ENCODE data around the gene CNTNAP2. TPM values are rescaled to one million over a fixed set of nuclear protein-coding genes. Genes with fewer than 3 reads are reported as not detected.

The CNTNAP2 gene
- polyA plus RNA-seq, 3 donors, result 15.2 to 28.4 (median 19.5) TPM

GRCh38 chr7:146557971-146558469 lies 441.4 kb downstream of the CNTNAP2 start:
- DNase-seq, result no peak

DNA sequence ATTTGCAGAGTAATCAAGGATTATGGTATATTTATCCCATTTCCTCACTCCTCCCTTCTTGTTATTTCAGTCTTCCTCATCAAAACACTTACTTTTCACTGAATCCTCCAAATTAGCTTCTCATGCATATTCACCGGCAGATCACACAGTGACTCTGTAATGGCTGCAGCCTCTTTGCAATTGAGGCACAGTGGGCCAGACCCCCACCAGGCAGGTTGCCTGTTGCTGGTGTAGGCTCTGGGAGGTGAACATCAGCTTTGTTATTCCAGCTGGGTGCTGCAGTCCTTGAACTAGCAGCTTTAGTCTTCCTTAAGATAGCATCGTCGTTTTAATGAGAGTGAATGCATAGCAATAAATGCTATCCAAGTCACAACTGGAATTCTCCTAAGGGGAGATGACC lies 449.3 kb downstream of the CNTNAP2 start:
- DNase-seq, result no peak

GRCh38 chr7:146575903-146576302 lies 459.3 kb downstream of the CNTNAP2 start:
- no peak for DNase-seq

- no peak for DNase-seq
These were observed 475.4 kb downstream of the CNTNAP2 start for GRCh38 chr7:146591976-146592375.

- no peak for DNase-seq
These were observed 490.0 kb downstream of the CNTNAP2 start for GRCh38 chr7:146606628-146607027.

- no peak for DNase-seq
These were observed 503.0 kb downstream of the CNTNAP2 start for GRCh38 chr7:146619641-146620040.

- no peak for DNase-seq
These were observed 510.3 kb downstream of the CNTNAP2 start for GRCh38 chr7:146626912-146627311.

DNA sequence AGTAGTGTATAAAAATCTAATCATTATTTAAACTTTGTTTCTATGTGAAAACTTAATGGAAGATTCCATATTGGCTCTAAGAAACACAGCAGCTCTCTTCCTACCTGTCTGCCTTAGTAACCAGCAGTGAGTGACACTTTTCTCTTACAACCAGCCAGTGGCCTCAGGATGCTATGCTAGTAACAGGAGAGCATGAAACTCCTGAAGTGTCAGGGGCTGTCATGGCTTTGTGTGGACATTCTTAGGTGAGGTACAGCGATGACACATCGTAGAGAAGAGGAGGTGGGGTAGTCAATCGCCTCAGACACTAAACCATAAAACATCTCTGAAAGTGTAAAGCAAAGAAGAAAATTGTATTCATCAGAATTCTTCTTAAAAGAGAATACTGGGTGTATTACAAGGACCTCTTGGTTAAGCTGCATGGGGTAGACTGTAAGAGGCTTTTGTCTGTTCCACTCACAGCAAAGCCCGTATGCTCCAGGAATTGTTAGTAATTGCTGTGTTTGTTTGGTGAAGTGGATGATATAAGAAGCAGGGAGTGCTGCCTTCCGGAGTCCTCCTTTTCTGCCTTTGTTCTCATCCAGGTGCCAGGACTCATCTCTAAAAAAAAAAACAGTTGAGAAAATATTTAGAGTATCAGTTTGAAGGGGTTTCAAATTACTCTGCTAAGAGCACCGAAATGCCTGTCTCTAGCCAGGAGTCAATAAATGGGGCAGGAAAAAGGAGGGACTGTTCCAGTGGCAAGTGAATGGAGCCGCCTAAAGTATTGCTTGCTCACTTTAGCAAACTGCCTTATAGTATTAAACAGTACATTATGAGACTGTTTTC lies 518.8 kb downstream of the CNTNAP2 start:
- peak; percentile 46 for DNase-seq

GRCh38 chr7:146636033-146636356 lies 519.4 kb downstream of the CNTNAP2 start:
- peak; percentile 16 for DNase-seq

GRCh38 chr7:146636581-146636980 lies 520.0 kb downstream of the CNTNAP2 start:
- DNase-seq, result no peak

DNA sequence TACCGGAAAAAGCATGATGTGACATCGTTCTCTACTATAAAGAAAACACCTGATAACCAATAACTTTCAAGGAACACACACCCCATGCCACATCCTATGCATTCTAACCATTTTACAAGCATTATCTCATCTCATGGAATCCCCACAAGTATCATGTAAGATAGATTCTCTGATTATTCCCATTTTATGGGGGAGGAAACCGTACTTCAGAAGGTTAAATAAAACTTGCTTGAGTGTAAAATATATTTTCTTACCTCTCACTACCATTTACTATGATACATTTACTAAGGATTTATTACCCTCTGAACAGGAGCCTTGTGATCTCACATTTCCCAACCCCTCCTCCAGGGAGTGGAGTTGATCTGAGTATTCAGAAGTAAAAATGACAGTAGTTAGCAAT lies 522.7 kb downstream of the CNTNAP2 start:
- DNase-seq, result no peak

GRCh38 chr7:146641491-146641890 lies 524.9 kb downstream of the CNTNAP2 start:
- DNase-seq, result no peak

DNA sequence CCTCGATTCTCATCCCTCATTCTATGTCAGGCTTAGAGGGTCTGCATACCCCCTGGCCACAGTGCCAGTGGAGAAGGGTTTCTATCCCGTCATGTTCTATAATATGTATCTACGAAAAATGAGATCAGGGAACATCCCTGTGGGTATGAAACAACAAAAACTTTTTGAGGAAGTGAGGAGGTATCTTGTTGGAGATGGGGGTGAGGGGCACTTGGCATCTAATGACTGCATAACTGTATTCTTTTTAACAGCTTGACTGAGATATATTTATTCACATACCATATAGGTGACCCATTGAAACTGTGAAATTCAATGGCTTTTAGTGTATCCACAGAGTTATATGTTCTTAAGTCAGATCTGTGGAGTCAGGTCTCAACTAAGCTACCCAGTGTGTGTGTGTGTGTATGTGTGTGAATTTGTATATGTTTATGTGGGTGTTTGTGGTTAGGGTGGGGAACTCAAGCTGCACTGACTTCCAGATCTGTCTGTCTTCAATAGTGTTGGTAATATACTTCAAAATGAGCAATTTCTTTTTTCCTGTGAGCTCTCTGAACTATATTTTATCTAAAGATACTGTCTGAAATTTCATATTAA lies 528.9 kb downstream of the CNTNAP2 start:
- DNase-seq, result no peak

- no peak for DNase-seq
These were observed 530.8 kb downstream of the CNTNAP2 start for GRCh38 chr7:146647445-146647844.

- no peak for DNase-seq
These were observed 535.6 kb downstream of the CNTNAP2 start for GRCh38 chr7:146652176-146652575.

DNA sequence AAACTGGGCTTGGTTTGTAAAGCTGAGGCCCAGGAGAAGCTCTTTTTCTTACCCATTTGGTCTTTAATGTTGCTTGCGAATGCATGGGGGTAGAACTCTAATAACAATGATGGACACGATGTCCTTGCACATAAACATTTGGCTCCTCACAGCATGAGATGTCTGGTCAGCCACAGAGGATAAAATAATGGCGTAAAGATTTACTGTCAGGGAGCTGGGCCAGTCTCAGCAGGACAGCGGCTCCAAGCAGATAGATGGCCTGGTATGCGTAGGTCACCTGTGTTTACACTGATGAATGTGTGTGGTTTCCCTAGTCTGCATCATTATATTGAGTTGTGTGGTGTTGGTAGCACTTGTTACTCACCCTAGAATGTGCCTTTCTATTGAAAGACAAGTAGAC lies 537.4 kb downstream of the CNTNAP2 start:
- DNase-seq, result peak; percentile 24

DNA sequence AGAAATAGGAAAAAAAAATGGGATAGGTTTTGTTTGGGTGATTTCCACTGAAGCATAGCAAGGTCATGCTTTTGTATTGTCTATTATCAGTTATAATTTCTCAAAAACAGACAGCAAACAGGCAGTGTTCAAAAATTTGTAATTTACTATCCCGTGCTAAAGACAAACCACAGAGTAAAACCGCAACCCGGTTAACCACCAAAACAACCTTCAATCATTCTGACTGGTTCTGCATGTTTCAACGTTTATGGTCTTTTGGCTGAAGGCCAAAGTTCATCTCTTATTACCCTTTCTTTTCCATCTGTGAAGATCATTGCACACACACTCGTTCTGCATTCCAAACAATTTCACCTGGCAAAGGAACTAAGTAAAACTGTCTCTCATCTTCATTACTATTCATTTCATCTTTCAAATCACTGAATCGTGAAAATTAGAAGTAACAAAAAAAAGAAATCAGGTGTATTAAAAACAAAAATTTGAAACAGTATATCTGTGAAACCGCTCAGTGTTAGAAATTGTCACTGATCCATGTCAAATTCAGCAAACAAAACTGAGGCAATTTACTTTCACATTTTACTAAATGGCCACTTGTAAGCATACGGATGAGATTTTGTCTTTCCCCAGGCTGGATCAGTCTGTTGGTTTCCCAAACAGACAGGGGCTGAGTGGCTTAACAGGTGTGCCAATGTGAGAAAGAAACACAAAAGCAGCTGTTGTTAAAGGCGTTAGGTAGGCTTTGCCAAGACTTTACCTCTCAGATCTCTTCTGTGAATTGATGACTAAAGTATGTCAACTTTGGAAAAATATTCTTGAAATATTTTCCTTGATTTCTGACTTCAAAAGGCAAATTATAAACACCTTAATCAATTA lies 539.6 kb downstream of the CNTNAP2 start:
- peak; percentile 29 for DNase-seq

GRCh38 chr7:146656988-146657387 lies 540.4 kb downstream of the CNTNAP2 start:
- no peak for DNase-seq

DNA sequence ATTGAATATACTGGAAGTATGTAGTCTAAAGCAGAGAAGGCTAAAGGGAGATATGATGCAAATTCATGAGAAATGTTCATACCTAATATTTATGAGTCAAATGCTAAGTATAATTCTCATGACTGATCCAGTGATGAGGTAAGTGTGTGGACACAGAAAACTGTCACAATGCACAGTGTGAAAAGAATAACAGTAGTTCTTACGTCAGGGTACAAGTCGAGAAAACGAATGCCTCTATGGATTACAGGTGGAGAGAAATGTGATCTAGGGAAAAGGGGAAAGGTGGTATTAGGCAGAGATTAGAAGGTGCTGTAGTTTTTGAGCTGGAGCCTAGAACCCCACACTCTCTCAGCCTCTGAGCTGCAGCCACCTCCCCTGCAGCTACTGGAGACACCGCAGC lies 542.0 kb downstream of the CNTNAP2 start:
- DNase-seq, result no peak

DNA sequence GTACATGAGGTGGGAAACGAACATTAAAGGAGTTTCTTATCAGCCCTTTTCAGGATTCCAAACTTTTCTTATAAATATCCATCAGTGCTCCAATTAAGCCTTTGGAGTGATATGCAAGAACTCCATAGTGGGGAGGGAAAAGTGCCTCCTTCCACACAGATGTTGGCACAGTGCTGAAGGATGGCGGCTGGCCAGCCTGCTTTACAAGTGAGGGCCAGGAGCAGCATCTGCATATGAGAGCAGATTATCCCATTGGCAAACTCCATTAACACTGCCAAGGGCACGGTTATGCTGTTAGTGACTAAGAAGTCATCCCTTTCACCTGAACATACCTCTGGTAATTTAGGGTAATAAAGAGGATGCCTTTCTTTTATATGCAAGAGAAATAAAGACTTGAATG lies 543.1 kb downstream of the CNTNAP2 start:
- no peak for DNase-seq

GRCh38 chr7:146660839-146661238 lies 544.2 kb downstream of the CNTNAP2 start:
- no peak for DNase-seq

- DNase-seq, result no peak
These were observed 544.8 kb downstream of the CNTNAP2 start for GRCh38 chr7:146661435-146661834.

GRCh38 chr7:146661929-146662328 lies 545.3 kb downstream of the CNTNAP2 start:
- DNase-seq, result no peak
